ENCODE measurements around the gene DPP7. TPM values are rescaled to one million over a fixed set of nuclear protein-coding genes. Genes with fewer than 3 reads are reported as not detected.

DPP7 gene
- total and polyA plus RNA-seq, 10 of the 15 experiments (the other 5 are each of a cell fraction or from before 2014, with no cell fraction given), result 0.68 to 245 (median 106) TPM

- H3K4me2 ChIP-seq (ENCODE audit: control insufficient read depth, insufficient read depth), result no peak overlapping the region
- ChIA-PET POLR2A (interaction anchor here (1.0 kb wide), 1 partner anchor 18 kb away, joined by 3 read pairs; no protein-coding TSS in a partner anchor), CTCF (no interaction called here), SMC1A (ENCODE audit: uncharacterized antibody, unreplicated experiment) (interaction anchor here (4.7 kb wide), 1 partner anchor 18 kb away, joined by 28 read pairs; no protein-coding TSS in a partner anchor), RAD21 (ENCODE audit: unreplicated experiment) (interaction anchor here (3.6 kb wide), 1 partner anchor 62 kb away, joined by 11 read pairs; the partner anchor contains the start of gene MAN1B1)
- no peak overlapping the region for H2AFZ ChIP-seq (ENCODE audit: control insufficient read depth, low read depth, low read length)
- 79% methylated on average over 27 of the region's 27 CpGs for WGBS (ENCODE audit: insufficient coverage, insufficient replicate concordance, low lambda C conversion rate, missing lambda C conversion rate)
- no peak overlapping the region for H3K27ac ChIP-seq (ENCODE audit: control insufficient read depth, insufficient read depth)
- intact Hi-C loops (cut with micrococcal nuclease; ENCODE audit: unreplicated experiment) (no loop called here), in situ Hi-C loops (cut with MboI) (no loop called here)
- DNase-seq (ENCODE audit: low read depth, low spot score), result no peak
- ATAC-seq, result no peak
- no peaks in the 10 kb centered on the region for H3K79me2 ChIP-seq (ENCODE audit: control insufficient read depth, insufficient read depth, low read length)
- no peaks in the 10 kb centered on the region for H3K36me3 ChIP-seq (ENCODE audit: control insufficient read depth in 2 of 2, insufficient read depth in 2 of 2, low read length in 1 of 2)
- no peaks in the 10 kb centered on the region for H3K27me3 ChIP-seq (replicated peaks in 1 of 2; ENCODE audit: control insufficient read depth in 2 of 2, insufficient read depth in 2 of 2, low read length in 1 of 2)
- H3K4me3 ChIP-seq, result no peak overlapping the region
- H4K20me1 ChIP-seq (ENCODE audit: control insufficient read depth, insufficient read depth), result no peaks in the 10 kb centered on the region
- BruUV-seq (replicated peaks), result no TSS peak
- no peak overlapping the region for H3K9ac ChIP-seq (ENCODE audit: control insufficient read depth, insufficient read depth, low read length)
- no peak for FAIRE-seq
- H3K4me1 ChIP-seq (ENCODE audit: control insufficient read depth, insufficient read depth, low read length), result peaks cover 9% of the 10 kb centered on the region; the same call in 1 of the 2 replicates
- H3K9me3 ChIP-seq (replicated peaks; ENCODE audit: control insufficient read depth, insufficient read depth, low read length), result no peaks in the 10 kb centered on the region; the same call in 2 of the 3 replicates
- TF ChIP-seq EZH2 (IDR thresholded peaks at IDR 0.05; ENCODE audit: borderline replicate concordance, control insufficient read depth, low read depth, low read length) (no peak), SUZ12 (IDR thresholded peaks at IDR 0.05; ENCODE audit: unreplicated experiment) (no peak), ZBED1 (IDR thresholded peaks at IDR 0.05; ENCODE audit: borderline replicate concordance) (no peak), JUND (IDR thresholded peaks at IDR 0.05; ENCODE audit: low read depth, low read length) (no peak), ETV6 (conservative IDR thresholded peaks at IDR 0.05 in 1 of 2, IDR thresholded peaks at IDR 0.05 in 1 of 2; ENCODE audit: borderline replicate concordance in 1 of 2, low read depth in 1 of 2) (no peak), NFYA (IDR thresholded peaks at IDR 0.05; ENCODE audit: borderline replicate concordance, low read depth, low read length) (no peak), ZNF687 (IDR thresholded peaks at IDR 0.05) (no peak), EED (IDR thresholded peaks at IDR 0.05; ENCODE audit: low read depth) (no peak), IRF5 (IDR thresholded peaks at IDR 0.05; ENCODE audit: borderline replicate concordance) (no peak), ATF3 (IDR thresholded peaks at IDR 0.05; ENCODE audit: borderline replicate concordance, extremely low read depth, low read depth, low read length) (no peak)
- TF ChIP-seq, protein P1, sequence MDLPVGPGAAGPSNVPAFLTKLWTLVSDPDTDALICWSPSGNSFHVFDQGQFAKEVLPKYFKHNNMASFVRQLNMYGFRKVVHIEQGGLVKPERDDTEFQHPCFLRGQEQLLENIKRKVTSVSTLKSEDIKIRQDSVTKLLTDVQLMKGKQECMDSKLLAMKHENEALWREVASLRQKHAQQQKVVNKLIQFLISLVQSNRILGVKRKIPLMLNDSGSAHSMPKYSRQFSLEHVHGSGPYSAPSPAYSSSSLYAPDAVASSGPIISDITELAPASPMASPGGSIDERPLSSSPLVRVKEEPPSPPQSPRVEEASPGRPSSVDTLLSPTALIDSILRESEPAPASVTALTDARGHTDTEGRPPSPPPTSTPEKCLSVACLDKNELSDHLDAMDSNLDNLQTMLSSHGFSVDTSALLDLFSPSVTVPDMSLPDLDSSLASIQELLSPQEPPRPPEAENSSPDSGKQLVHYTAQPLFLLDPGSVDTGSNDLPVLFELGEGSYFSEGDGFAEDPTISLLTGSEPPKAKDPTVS (IDR thresholded peaks at IDR 0.05; ENCODE audit: low read depth, low read length), result no peak
- TF ChIP-seq, protein P2, sequence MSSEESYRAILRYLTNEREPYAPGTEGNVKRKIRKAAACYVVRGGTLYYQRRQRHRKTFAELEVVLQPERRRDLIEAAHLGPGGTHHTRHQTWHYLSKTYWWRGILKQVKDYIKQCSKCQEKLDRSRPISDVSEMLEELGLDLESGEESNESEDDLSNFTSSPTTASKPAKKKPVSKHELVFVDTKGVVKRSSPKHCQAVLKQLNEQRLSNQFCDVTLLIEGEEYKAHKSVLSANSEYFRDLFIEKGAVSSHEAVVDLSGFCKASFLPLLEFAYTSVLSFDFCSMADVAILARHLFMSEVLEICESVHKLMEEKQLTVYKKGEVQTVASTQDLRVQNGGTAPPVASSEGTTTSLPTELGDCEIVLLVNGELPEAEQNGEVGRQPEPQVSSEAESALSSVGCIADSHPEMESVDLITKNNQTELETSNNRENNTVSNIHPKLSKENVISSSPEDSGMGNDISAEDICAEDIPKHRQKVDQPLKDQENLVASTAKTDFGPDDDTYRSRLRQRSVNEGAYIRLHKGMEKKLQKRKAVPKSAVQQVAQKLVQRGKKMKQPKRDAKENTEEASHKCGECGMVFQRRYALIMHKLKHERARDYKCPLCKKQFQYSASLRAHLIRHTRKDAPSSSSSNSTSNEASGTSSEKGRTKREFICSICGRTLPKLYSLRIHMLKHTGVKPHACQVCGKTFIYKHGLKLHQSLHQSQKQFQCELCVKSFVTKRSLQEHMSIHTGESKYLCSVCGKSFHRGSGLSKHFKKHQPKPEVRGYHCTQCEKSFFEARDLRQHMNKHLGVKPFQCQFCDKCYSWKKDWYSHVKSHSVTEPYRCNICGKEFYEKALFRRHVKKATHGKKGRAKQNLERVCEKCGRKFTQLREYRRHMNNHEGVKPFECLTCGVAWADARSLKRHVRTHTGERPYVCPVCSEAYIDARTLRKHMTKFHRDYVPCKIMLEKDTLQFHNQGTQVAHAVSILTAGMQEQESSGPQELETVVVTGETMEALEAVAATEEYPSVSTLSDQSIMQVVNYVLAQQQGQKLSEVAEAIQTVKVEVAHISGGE (CRISPR knock-in tag; IDR thresholded peaks at IDR 0.05), result no peak
Observed at GRCh38 chr9:137148242-137148641, 33.7 kb upstream of the DPP7 start.
